Endodermal cell (in vitro differentiated cells): ENCODE measurements around the gene ZFR2. TPM values are rescaled to one million over a fixed set of nuclear protein-coding genes. Genes with fewer than 3 reads are reported as not detected.

Experiments
- DNase-seq: peaks from one replicate; pipeline ENCODE4 v3.0.0-alpha.2; 2017
- H3K27ac ChIP-seq: 2 replicates; pipeline ENCODE4 v1.5.1; 2013; ENCODE audit warnings: mild to moderate bottlenecking, low read depth, low read length, moderate library complexity
- H3K27me3 ChIP-seq: 2 replicates; pipeline ENCODE4 v1.6.1; 2013; ENCODE audit warnings: mild to moderate bottlenecking, low read length, moderate library complexity; ENCODE audit not compliant: insufficient read depth, control insufficient read depth, poor library complexity, severe bottlenecking
- H3K36me3 ChIP-seq: 2 replicates; pipeline ENCODE4 v1.7.0; 2013; ENCODE audit warnings: mild to moderate bottlenecking, low read length, moderate library complexity; ENCODE audit not compliant: control insufficient read depth, insufficient read depth
- H3K4me1 ChIP-seq: one replicate; pipeline ENCODE4 v1.7.0; 2013; ENCODE audit warnings: low read length; ENCODE audit not compliant: control insufficient read depth, insufficient read depth
- H3K4me3 ChIP-seq: 2 replicates; pipeline ENCODE4 v1.5.1; 2013; ENCODE audit warnings: mild to moderate bottlenecking, low read length, moderate library complexity
- H3K9ac ChIP-seq: 2 replicates; pipeline ENCODE4 v1.6.1; 2013; ENCODE audit warnings: mild to moderate bottlenecking, low read length, moderate library complexity; ENCODE audit not compliant: poor library complexity, severe bottlenecking; ENCODE audit errors: extremely low read depth
- H3K9me3 ChIP-seq: 2 replicates; pipeline ENCODE4 v1.6.1; 2013; ENCODE audit warnings: mild to moderate bottlenecking, low read length, moderate library complexity; ENCODE audit not compliant: control insufficient read depth
- H3K27ac Mint-ChIP-seq: 2 replicates; pipeline ENCODE4 v1.8.0; 2020; ENCODE audit warnings: mixed read lengths
- H3K27me3 Mint-ChIP-seq: 2 replicates; pipeline ENCODE4 v1.8.0; 2021; ENCODE audit warnings: mild to moderate bottlenecking, mixed read lengths; ENCODE audit not compliant: insufficient read depth
- H3K36me3 Mint-ChIP-seq: 2 replicates; pipeline ENCODE4 v1.8.0; 2020; ENCODE audit warnings: low read depth, mixed read lengths
- H3K4me1 Mint-ChIP-seq: 2 replicates; pipeline ENCODE4 v1.8.0; 2020; ENCODE audit warnings: mixed read lengths
- H3K4me3 Mint-ChIP-seq: 2 replicates; pipeline ENCODE4 v1.8.0; 2020; ENCODE audit warnings: mild to moderate bottlenecking, moderate library complexity, mixed read lengths
- H3K9me3 Mint-ChIP-seq: 2 replicates; pipeline ENCODE4 v1.8.0; 2020; ENCODE audit warnings: mild to moderate bottlenecking, mixed read lengths
- CTCF ChIP-seq: fragments of 200-600 bp; sonication (generic); conservative IDR thresholded peaks from 2 replicates; pipeline ENCODE4 v1.5.0; 2021; ENCODE audit warnings: antibody characterized with exemption, mild to moderate bottlenecking
- WGBS, 2 experiments: methylation state at CpG; one replicate each; pipeline versions ENCODE4 v1.1.5 to v1.1.7; 2013; ENCODE audit warnings: missing lambda C conversion rate in 2 of 2, mixed read lengths in 1 of 2; ENCODE audit not compliant: insufficient coverage in 1 of 2, insufficient read length in 1 of 2; 5-methylcytosine and 5-hydroxymethylcytosine counted together
- total RNA-seq, 2 donors: library from RNA; stranded (reverse); fragmentation: NEBNext Ultra II Directional in 1 of 2; extraction: Animal tissue kit (Norgen Biotek cat#: 25700) in 1 of 2; gene quantifications; 2 replicates in 1 of 2; 3 replicates in 1 of 2; pipeline ENCODE4 v1.2.1, GENCODE V29; 2021

ZFR2 gene
- total RNA-seq, 2 donors from 2014 or later = 16.4 to 24.6 TPM

GRCh38 chr19:3813473-3814392 is 55.1 kb downstream of the ZFR2 start:
- Histone ChIP-seq H3K4me3 (no peak overlapping the region), H3K4me1 (no peaks in the 10 kb centered on the region), H3K36me3 (no peaks in the 10 kb centered on the region), H3K9me3 (no peaks in the 10 kb centered on the region), H3K27ac (no peak overlapping the region), H3K27me3 (no peaks in the 10 kb centered on the region), H3K9ac (no peak overlapping the region)
- TF ChIP-seq CTCF = no peak
- Mint-ChIP-seq H3K9me3 (no peaks in the 10 kb centered on the region), H3K4me3 (no peak overlapping the region), H3K27me3 (no peaks in the 10 kb centered on the region), H3K4me1 (no peaks in the 10 kb centered on the region), H3K36me3 (no peaks in the 10 kb centered on the region), H3K27ac (no peak overlapping the region)
- peak; percentile 34 for DNase-seq
- WGBS, 2 experiments = 89 to 96% methylated on average over 11 to 22 of the region's 22 CpGs

GRCh38 chr19:3810708-3811355 is 58.0 kb downstream of the ZFR2 start:
- H3K4me3 ChIP-seq = no peak overlapping the region
- Mint-ChIP-seq H3K4me1 (no peaks in the 10 kb centered on the region), H3K9me3 (no peaks in the 10 kb centered on the region), H3K36me3 (no peaks in the 10 kb centered on the region), H3K27me3 (no peaks in the 10 kb centered on the region), H3K27ac (no peak overlapping the region), H3K4me3 (no peak overlapping the region)
- 90 to 94% methylated on average over 8 to 38 of the region's 38 CpGs for WGBS, 2 experiments
- H3K9ac ChIP-seq = no peak overlapping the region
- no peaks in the 10 kb centered on the region for H3K36me3 ChIP-seq
- no peak for TF ChIP-seq CTCF
- no peak overlapping the region for H3K27ac ChIP-seq
- H3K4me1 ChIP-seq = no peaks in the 10 kb centered on the region
- no peaks in the 10 kb centered on the region for H3K9me3 ChIP-seq
- H3K27me3 ChIP-seq = no peaks in the 10 kb centered on the region
- no peak for DNase-seq

- no peak overlapping the region for H3K27ac Mint-ChIP-seq
- no peaks in the 10 kb centered on the region for H3K36me3 Mint-ChIP-seq
- 86 to 89% methylated on average over 9 to 22 of the region's 26 CpGs for WGBS, 2 experiments
- H3K9me3 ChIP-seq = no peaks in the 10 kb centered on the region
- no peaks in the 10 kb centered on the region for H3K9me3 Mint-ChIP-seq
- H3K36me3 ChIP-seq = no peaks in the 10 kb centered on the region
- no peak for TF ChIP-seq CTCF
- H3K4me1 ChIP-seq = no peaks in the 10 kb centered on the region
- no peaks in the 10 kb centered on the region for H3K4me1 Mint-ChIP-seq
- H3K4me3 Mint-ChIP-seq = no peak overlapping the region
- no peaks in the 10 kb centered on the region for H3K27me3 ChIP-seq
- H3K27ac ChIP-seq = no peak overlapping the region
- no peaks in the 10 kb centered on the region for H3K27me3 Mint-ChIP-seq
- H3K9ac ChIP-seq = no peak overlapping the region
- DNase-seq = peak; percentile 33
- no peak overlapping the region for H3K4me3 ChIP-seq
Measured at GRCh38 chr19:3809881-3810707, 58.7 kb downstream of the ZFR2 start.
